ENCODE results near the gene DNAI2. TPM values are rescaled to one million over a fixed set of nuclear protein-coding genes. Genes with fewer than 3 reads are reported as not detected.

DNAI2 gene
- total and polyA plus RNA-seq, 9 of the 15 experiments (the other 6 are each of a cell fraction or from before 2014, with no cell fraction given) = not detected

DNA sequence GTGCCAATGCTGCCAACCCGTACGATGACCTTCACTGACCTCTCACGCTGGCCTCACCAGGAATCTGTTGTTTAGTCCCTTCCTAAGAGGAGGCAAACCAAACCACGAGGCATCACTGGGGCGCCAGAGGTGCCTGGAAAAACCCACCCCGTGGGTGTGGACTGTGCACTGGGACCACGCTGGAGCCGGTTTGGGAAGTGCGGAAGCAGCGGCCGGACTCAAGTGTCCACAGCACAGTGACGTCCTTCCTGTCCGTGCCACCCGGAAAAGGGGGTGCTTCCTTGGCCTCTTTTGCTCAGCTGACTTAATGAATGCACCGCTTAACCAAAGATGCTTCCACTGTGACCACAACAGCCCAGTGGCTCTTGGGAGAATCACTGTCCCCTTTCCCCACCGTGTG lies 43.0 kb downstream of the DNAI2 start:
- intact Hi-C loops (cut with micrococcal nuclease) = no loop called here
- Histone ChIP-seq H2AFZ (ENCODE audit: low read depth, low read length) (no peak overlapping the region), H3K27ac (ENCODE audit: extremely low read depth, low read depth, low read length) (no peak overlapping the region), H3K36me3 (ENCODE audit: control insufficient read depth, insufficient read depth, low read length) (no peaks in the 10 kb centered on the region), H4K20me1 (replicated peaks; ENCODE audit: control insufficient read depth, insufficient read depth, low read length) (peaks cover 6% of the 10 kb centered on the region; the same call in 1 of the 2 replicates), H3K9me3 (replicated peaks; ENCODE audit: control insufficient read depth, insufficient read depth, low read depth, low read length) (peaks cover 7% of the 10 kb centered on the region; the same call in 1 of the 2 replicates), H3K4me3 (no peak overlapping the region), H3K9ac (ENCODE audit: insufficient read depth in 1 of 2, low read depth in 2 of 2, low read length in 2 of 2) (no peak overlapping the region), H3K4me2 (ENCODE audit: insufficient read depth, low read length) (no peak overlapping the region), H3K4me1 (replicated peaks in 1 of 2; ENCODE audit: control insufficient read depth in 2 of 2, insufficient read depth in 2 of 2, low read length in 2 of 2) (no peaks in the 10 kb centered on the region), H3K79me2 (ENCODE audit: control insufficient read depth, insufficient read depth, low read length) (no peaks in the 10 kb centered on the region), H3K9me1 (ENCODE audit: control insufficient read depth, insufficient read depth, low read length) (no peaks in the 10 kb centered on the region), H3K27me3 (ENCODE audit: control insufficient read depth in 2 of 2, insufficient read depth in 2 of 2, low read length in 2 of 2) (peaks cover 22 to 61% of the 10 kb centered on the region in 2 experiments)
- DNase-seq (ENCODE audit: extremely low read depth in 1 of 4, low spot score in 3 of 4) (no peak), FAIRE-seq (no peak), ATAC-seq (no peak)
- TF ChIP-seq NFYB (IDR thresholded peaks at IDR 0.05; ENCODE audit: extremely low read depth, insufficient read length) = no peak
- TF ChIP-seq ZBTB11 (CRISPR knock-in tag; IDR thresholded peaks at IDR 0.05) = peak in 1 of 3 experiments; percentile 44; a peak in 1 of 6 replicates
- no peak for TF ChIP-seq ZKSCAN3 (CRISPR knock-in tag; IDR thresholded peaks at IDR 0.05)
- TF ChIP-seq, protein P1, sequence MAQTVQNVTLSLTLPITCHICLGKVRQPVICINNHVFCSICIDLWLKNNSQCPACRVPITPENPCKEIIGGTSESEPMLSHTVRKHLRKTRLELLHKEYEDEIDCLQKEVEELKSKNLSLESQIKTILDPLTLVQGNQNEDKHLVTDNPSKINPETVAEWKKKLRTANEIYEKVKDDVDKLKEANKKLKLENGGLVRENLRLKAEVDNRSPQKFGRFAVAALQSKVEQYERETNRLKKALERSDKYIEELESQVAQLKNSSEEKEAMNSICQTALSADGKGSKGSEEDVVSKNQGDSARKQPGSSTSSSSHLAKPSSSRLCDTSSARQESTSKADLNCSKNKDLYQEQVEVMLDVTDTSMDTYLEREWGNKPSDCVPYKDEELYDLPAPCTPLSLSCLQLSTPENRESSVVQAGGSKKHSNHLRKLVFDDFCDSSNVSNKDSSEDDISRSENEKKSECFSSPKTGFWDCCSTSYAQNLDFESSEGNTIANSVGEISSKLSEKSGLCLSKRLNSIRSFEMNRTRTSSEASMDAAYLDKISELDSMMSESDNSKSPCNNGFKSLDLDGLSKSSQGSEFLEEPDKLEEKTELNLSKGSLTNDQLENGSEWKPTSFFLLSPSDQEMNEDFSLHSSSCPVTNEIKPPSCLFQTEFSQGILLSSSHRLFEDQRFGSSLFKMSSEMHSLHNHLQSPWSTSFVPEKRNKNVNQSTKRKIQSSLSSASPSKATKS (CRISPR knock-in tag; IDR thresholded peaks at IDR 0.05) = no peak
- TF ChIP-seq GABPA (tag; conservative IDR thresholded peaks at IDR 0.05; ENCODE audit: low read depth) = peak; percentile 24; the same call in 1 of the 2 replicates
- ChIA-PET CTCF (ENCODE audit: low intra/inter-chr PET ratio) (no interaction called here), POLR2A (interaction anchor here (0.6 kb wide), 1 partner anchor 22 kb away, joined by 4 read pairs; no protein-coding TSS in a partner anchor)
- BruUV-seq (replicated peaks) = no TSS peak
- in situ Hi-C loops (cut with MboI) = no loop called here
- 4% methylated on average over 13 of the region's 16 CpGs for WGBS (ENCODE audit: insufficient coverage, low coverage, missing lambda C conversion rate)

Data from K562 (cell line).